OCI-LY7 (cell line): ENCODE measurements around the gene DLGAP1. TPM values are rescaled to one million over a fixed set of nuclear protein-coding genes. Genes with fewer than 3 reads are reported as not detected.

Source experiments
- BruUV-seq: library from RNA; stranded (reverse); fragments of 400-500 nt; replicated peaks from 2 replicates; lab custom pipeline; 2021; lab: Mats Ljungman, UMichigan
- CTCF ChIA-PET: fragments of 300-600 bp; sonication (Branson Sonifier 250); formaldehyde crosslinking; loops from one replicate; lab custom pipeline; 2022; ENCODE audit warnings: antibody characterized with exemption; ENCODE audit not compliant: unreplicated experiment; lab: Charles Lee
- POLR2A ChIA-PET: fragments of 300-600 bp; sonication (Branson Sonifier 250); formaldehyde crosslinking; loops from one replicate; lab custom pipeline; 2022; ENCODE audit warnings: antibody characterized with exemption; lab: Charles Lee
- DNase-seq: peaks from one replicate; pipeline ENCODE4 v3.0.0-alpha.2; 2015; ENCODE audit warnings: low spot score
- H2AFZ ChIP-seq: fragments of 200-600 bp; sonication (generic), shearing (Covaris generic); 2 replicates; pipeline ENCODE4 v1.6.1; 2014; ENCODE audit warnings: mild to moderate bottlenecking, antibody characterized with exemption, low read length, moderate library complexity
- H3K27ac ChIP-seq: fragments of 200-600 bp; sonication (generic); 2 replicates; pipeline ENCODE4 v1.5.1; 2014; ENCODE audit warnings: mixed run types, low read depth, mild to moderate bottlenecking, moderate library complexity, low read length, inconsistent platforms; ENCODE audit not compliant: poor library complexity, severe bottlenecking
- H3K36me3 ChIP-seq: fragments of 200-600 bp; sonication (generic); 2 replicates; pipeline ENCODE4 v1.6.1; 2014; ENCODE audit warnings: mild to moderate bottlenecking, antibody characterized with exemption, low read length, moderate library complexity, mixed read lengths; ENCODE audit not compliant: insufficient read depth
- H3K4me1 ChIP-seq: fragments of 200-600 bp; sonication (generic); 2 replicates; pipeline ENCODE4 v1.5.1; 2014; ENCODE audit warnings: mild to moderate bottlenecking, low read length; ENCODE audit not compliant: insufficient read depth, poor library complexity, severe bottlenecking
- H3K4me2 ChIP-seq: fragments of 200-600 bp; sonication (generic); 2 replicates; pipeline ENCODE4 v1.6.1; 2014; ENCODE audit warnings: mild to moderate bottlenecking, low read length
- H3K4me3 ChIP-seq: fragments of 200-600 bp; sonication (generic); 2 replicates; pipeline ENCODE4 v1.5.1; 2014; ENCODE audit warnings: mild to moderate bottlenecking, low read depth, low read length; ENCODE audit not compliant: poor library complexity, severe bottlenecking
- H3K79me2 ChIP-seq: fragments of 200-600 bp; sonication (generic); 2 replicates; pipeline ENCODE4 v1.6.1; 2016; ENCODE audit warnings: low read depth, mild to moderate bottlenecking, low read length, moderate library complexity, mixed read lengths; ENCODE audit not compliant: insufficient read depth
- H3K9me2 ChIP-seq: fragments of 200-600 bp; sonication (generic); 2 replicates; pipeline ENCODE4 v1.6.1; 2016; ENCODE audit warnings: mild to moderate bottlenecking, low read length, mixed read lengths; ENCODE audit not compliant: insufficient read depth
- H3K9me3 ChIP-seq: fragments of 200-600 bp; sonication (generic); 2 replicates; pipeline ENCODE4 v1.6.1; 2014; ENCODE audit warnings: mild to moderate bottlenecking, mixed run types, low read length, mixed read lengths
- H4K20me1 ChIP-seq: fragments of 200-600 bp; sonication (generic); 2 replicates; pipeline ENCODE4 v1.6.1; 2014; ENCODE audit warnings: mild to moderate bottlenecking, antibody characterized with exemption, low read length, moderate library complexity, mixed read lengths; ENCODE audit not compliant: insufficient read depth
- EZH2phosphoT487 ChIP-seq: fragments of 200-600 bp; sonication (generic); IDR thresholded peaks from 2 replicates; pipeline ENCODE4 v1.6.1; 2018; ENCODE audit warnings: low read depth, borderline replicate concordance, mild to moderate bottlenecking, mixed run types, antibody characterized with exemption, low read length, moderate library complexity, mixed read lengths
- intact Hi-C: fragments of 100-400 bp; cut with micrococcal nuclease; formaldehyde crosslinking; loops from one replicate; pipeline ENCODE4 v1.10.0; 2022; ENCODE audit not compliant: unreplicated experiment
- total RNA-seq, 2 experiments: library from RNA; depleted of rRNA in 1 of 2; stranded (reverse); fragments of >200 nt in 1 of 2; shearing (Covaris generic) in 1 of 2; gene quantifications; 2 replicates each; pipeline ENCODE4 v1.2.3, GENCODE V29; 2014 to 2022
- TF ChIP-seq, protein P1 (sequence below): fragments of 200-600 bp; sonication (generic); conservative IDR thresholded peaks from 2 replicates; pipeline ENCODE4 v1.5.1; 2014; ENCODE audit warnings: mild to moderate bottlenecking, antibody characterized with exemption, low read length, moderate library complexity, mixed read lengths

DLGAP1 gene
- total RNA-seq, 2 experiments from 2014 or later = 0.22 TPM; not detected in 1

- POLR2A ChIA-PET = interaction anchor here (0.5 to 0.6 kb wide), 2 partner anchors 506 to 1160 kb away, joined by 3 to 4 read pairs; no protein-coding TSS in a partner anchor
- CTCF ChIA-PET = no interaction called here
- no peaks in the 10 kb centered on the region for H3K9me3 ChIP-seq
- no TSS peak for BruUV-seq
- intact Hi-C loops = no loop called here
- no peak for DNase-seq
- H3K4me3 ChIP-seq = no peak overlapping the region
- H3K36me3 ChIP-seq = no peaks in the 10 kb centered on the region
- H2AFZ ChIP-seq = no peak overlapping the region
- no peaks in the 10 kb centered on the region for H3K4me1 ChIP-seq
- H4K20me1 ChIP-seq = no peaks in the 10 kb centered on the region
- H3K27ac ChIP-seq = no peak overlapping the region
- H3K79me2 ChIP-seq = no peaks in the 10 kb centered on the region
- H3K9me2 ChIP-seq = no peaks in the 10 kb centered on the region
- TF ChIP-seq, protein P1, sequence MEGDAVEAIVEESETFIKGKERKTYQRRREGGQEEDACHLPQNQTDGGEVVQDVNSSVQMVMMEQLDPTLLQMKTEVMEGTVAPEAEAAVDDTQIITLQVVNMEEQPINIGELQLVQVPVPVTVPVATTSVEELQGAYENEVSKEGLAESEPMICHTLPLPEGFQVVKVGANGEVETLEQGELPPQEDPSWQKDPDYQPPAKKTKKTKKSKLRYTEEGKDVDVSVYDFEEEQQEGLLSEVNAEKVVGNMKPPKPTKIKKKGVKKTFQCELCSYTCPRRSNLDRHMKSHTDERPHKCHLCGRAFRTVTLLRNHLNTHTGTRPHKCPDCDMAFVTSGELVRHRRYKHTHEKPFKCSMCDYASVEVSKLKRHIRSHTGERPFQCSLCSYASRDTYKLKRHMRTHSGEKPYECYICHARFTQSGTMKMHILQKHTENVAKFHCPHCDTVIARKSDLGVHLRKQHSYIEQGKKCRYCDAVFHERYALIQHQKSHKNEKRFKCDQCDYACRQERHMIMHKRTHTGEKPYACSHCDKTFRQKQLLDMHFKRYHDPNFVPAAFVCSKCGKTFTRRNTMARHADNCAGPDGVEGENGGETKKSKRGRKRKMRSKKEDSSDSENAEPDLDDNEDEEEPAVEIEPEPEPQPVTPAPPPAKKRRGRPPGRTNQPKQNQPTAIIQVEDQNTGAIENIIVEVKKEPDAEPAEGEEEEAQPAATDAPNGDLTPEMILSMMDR = no peak
- TF ChIP-seq EZH2phosphoT487 = no peak
- H3K4me2 ChIP-seq = no peak overlapping the region
Measured at GRCh38 chr18:4256766-4257417, 198.2 kb downstream of the DLGAP1 start.

DNA sequence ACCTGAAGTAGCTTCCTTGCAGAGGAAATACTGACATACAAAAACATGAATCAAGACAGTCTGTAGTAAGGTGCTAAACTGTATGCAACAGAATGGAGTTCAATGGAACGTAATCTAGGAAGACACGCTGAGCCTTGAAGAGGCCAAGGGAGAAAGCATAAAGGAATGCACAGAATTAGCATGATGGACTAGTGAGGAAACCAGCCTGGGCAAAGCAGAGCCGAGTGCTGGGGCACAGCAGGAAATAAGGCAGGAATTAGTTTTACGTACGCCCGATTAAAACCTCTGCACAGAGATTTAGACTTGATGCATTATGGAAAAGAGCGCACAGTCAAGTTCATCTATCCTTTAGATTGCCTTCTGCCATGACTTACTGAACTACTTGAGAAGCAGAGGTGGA is 200.3 kb downstream of the DLGAP1 start:
- intact Hi-C loops = no loop called here
- Histone ChIP-seq H3K4me2 (no peak overlapping the region), H3K4me3 (no peak overlapping the region), H3K79me2 (no peaks in the 10 kb centered on the region), H2AFZ (no peak overlapping the region), H4K20me1 (no peaks in the 10 kb centered on the region), H3K9me2 (no peaks in the 10 kb centered on the region), H3K36me3 (no peaks in the 10 kb centered on the region), H3K4me1 (no peaks in the 10 kb centered on the region), H3K9me3 (no peaks in the 10 kb centered on the region), H3K27ac (no peak overlapping the region)
- ChIA-PET CTCF (no interaction called here), POLR2A (interaction anchor here (0.5 kb wide), 1 partner anchor 141 kb away, joined by 4 read pairs; no protein-coding TSS in a partner anchor)
- no TSS peak for BruUV-seq
- no peak for DNase-seq
- no peak for TF ChIP-seq EZH2phosphoT487
- TF ChIP-seq, protein P1 = no peak

DNA sequence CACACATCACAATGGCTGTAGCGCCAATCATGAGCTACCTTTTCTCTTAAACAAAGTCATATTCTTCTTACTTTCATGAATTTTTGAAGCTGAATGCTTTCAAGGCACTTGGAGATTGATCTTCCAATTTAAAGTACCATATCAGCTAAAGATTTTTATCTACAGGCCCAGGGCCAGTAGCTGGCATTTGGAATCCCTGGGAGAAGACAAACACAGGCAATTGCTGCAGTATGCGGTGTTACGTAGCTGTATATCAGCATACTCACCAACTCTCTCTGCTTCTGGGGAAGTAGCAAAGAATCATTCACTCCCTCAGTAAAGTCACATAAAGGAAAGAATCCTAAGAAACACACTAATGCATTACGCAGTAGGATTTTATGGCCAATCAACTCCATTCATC is 202.3 kb downstream of the DLGAP1 start:
- no peaks in the 10 kb centered on the region for H3K79me2 ChIP-seq
- no peak overlapping the region for H3K27ac ChIP-seq
- no peak overlapping the region for H2AFZ ChIP-seq
- H3K4me3 ChIP-seq = no peak overlapping the region
- H3K4me2 ChIP-seq = no peak overlapping the region
- no TSS peak for BruUV-seq
- H3K9me2 ChIP-seq = no peaks in the 10 kb centered on the region
- no peak for DNase-seq
- ChIA-PET POLR2A (no interaction called here), CTCF (no interaction called here)
- H4K20me1 ChIP-seq = no peaks in the 10 kb centered on the region
- intact Hi-C loops = no loop called here
- no peaks in the 10 kb centered on the region for H3K9me3 ChIP-seq
- no peaks in the 10 kb centered on the region for H3K36me3 ChIP-seq
- TF ChIP-seq EZH2phosphoT487 = no peak
- TF ChIP-seq, protein P1 = no peak
- H3K4me1 ChIP-seq = no peaks in the 10 kb centered on the region
